ENCODE data around the gene ANKS1B.

ANKS1B gene

DNA sequence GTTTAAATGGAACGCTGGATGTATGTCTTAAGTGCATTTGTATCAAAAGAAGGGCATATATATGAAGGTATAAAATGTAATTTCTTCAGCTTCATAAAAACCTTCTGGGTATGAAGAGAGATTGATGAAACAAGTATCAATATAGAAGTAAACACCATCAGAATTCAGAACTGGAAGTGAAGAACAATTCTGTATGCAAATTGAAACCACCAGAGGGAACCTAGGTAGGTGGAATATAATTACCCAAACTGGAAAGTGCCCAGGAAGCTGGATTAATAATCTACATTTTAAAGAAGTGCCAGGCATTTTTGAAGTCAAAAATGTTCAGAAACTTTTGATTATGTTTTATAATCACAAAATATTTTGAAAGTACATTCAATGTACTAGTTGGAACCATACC is 673.4 kb downstream of the ANKS1B start:
- H3F3A ChIP-seq (ENCODE audit: insufficient read depth, low read length), result no peaks in the 10 kb centered on the region
- TF ChIP-seq EZH2 (IDR thresholded peaks at IDR 0.05; ENCODE audit: borderline replicate concordance, low read length), result no peak
- TF ChIP-seq, protein P1, sequence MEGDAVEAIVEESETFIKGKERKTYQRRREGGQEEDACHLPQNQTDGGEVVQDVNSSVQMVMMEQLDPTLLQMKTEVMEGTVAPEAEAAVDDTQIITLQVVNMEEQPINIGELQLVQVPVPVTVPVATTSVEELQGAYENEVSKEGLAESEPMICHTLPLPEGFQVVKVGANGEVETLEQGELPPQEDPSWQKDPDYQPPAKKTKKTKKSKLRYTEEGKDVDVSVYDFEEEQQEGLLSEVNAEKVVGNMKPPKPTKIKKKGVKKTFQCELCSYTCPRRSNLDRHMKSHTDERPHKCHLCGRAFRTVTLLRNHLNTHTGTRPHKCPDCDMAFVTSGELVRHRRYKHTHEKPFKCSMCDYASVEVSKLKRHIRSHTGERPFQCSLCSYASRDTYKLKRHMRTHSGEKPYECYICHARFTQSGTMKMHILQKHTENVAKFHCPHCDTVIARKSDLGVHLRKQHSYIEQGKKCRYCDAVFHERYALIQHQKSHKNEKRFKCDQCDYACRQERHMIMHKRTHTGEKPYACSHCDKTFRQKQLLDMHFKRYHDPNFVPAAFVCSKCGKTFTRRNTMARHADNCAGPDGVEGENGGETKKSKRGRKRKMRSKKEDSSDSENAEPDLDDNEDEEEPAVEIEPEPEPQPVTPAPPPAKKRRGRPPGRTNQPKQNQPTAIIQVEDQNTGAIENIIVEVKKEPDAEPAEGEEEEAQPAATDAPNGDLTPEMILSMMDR (IDR thresholded peaks at IDR 0.05; ENCODE audit: low read length), result no peak
- no peaks in the 10 kb centered on the region for H3K36me3 ChIP-seq (ENCODE audit: insufficient read depth, low read length)
- H3K9me2 ChIP-seq (ENCODE audit: low read depth, low read length), result no peaks in the 10 kb centered on the region
- H3K4me2 ChIP-seq (ENCODE audit: low read length), result no peak overlapping the region
- no peaks in the 10 kb centered on the region for H3K27me3 ChIP-seq (ENCODE audit: insufficient read depth, low read length)
- no peaks in the 10 kb centered on the region for H3K4me1 ChIP-seq (ENCODE audit: insufficient read depth, low read length, severe bottlenecking)
- no peaks in the 10 kb centered on the region for H3K9me3 ChIP-seq (ENCODE audit: low read length)
- H3K4me3 ChIP-seq (ENCODE audit: low read depth, low read length, poor library complexity, severe bottlenecking), result no peak overlapping the region
- H4K20me1 ChIP-seq (ENCODE audit: insufficient read depth, low read length), result no peaks in the 10 kb centered on the region
- H3K9ac ChIP-seq (ENCODE audit: low read length), result no peak overlapping the region
- no peak overlapping the region for H3K27ac ChIP-seq (ENCODE audit: low read depth, low read length, poor library complexity, severe bottlenecking)
- H3K79me2 ChIP-seq (ENCODE audit: insufficient read depth, low read length), result no peaks in the 10 kb centered on the region
- no peak overlapping the region for H2AFZ ChIP-seq (ENCODE audit: low read length)

DNA sequence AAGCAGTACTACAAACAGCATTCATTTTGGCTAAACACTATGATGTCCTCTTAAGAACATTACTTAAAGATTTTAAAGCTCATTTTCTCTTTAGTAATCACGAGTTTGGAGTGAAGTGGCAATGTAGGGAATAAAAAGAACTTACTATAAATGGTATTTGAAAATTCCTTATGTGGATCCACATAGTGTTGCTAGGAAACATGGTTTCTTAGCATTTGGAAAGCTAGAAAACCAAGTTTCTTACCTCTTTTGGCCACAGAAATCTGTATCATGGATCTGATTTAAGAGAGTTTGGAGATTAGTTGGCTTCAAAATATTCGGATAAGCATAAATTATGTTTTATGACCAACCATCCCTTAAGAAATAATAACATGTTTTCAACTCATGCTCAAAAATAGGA is 674.9 kb downstream of the ANKS1B start:
- no peaks in the 10 kb centered on the region for H3K79me2 ChIP-seq (ENCODE audit: insufficient read depth, low read length)
- H2AFZ ChIP-seq (ENCODE audit: low read length), result no peak overlapping the region
- H3K36me3 ChIP-seq (ENCODE audit: insufficient read depth, low read length), result no peaks in the 10 kb centered on the region
- no peaks in the 10 kb centered on the region for H3K27me3 ChIP-seq (ENCODE audit: insufficient read depth, low read length)
- H3K4me1 ChIP-seq (ENCODE audit: insufficient read depth, low read length, severe bottlenecking), result no peaks in the 10 kb centered on the region
- TF ChIP-seq, protein P1 (IDR thresholded peaks at IDR 0.05; ENCODE audit: low read length), result no peak
- TF ChIP-seq EZH2 (IDR thresholded peaks at IDR 0.05; ENCODE audit: borderline replicate concordance, low read length), result no peak
- no peaks in the 10 kb centered on the region for H3K9me2 ChIP-seq (ENCODE audit: low read depth, low read length)
- no peak overlapping the region for H3K4me2 ChIP-seq (ENCODE audit: low read length)
- H4K20me1 ChIP-seq (ENCODE audit: insufficient read depth, low read length), result no peaks in the 10 kb centered on the region
- H3K9ac ChIP-seq (ENCODE audit: low read length), result no peak overlapping the region
- H3K4me3 ChIP-seq (ENCODE audit: low read depth, low read length, poor library complexity, severe bottlenecking), result no peak overlapping the region
- H3K27ac ChIP-seq (ENCODE audit: low read depth, low read length, poor library complexity, severe bottlenecking), result no peak overlapping the region
- H3K9me3 ChIP-seq (ENCODE audit: low read length), result no peaks in the 10 kb centered on the region
- H3F3A ChIP-seq (ENCODE audit: insufficient read depth, low read length), result no peaks in the 10 kb centered on the region

DNA sequence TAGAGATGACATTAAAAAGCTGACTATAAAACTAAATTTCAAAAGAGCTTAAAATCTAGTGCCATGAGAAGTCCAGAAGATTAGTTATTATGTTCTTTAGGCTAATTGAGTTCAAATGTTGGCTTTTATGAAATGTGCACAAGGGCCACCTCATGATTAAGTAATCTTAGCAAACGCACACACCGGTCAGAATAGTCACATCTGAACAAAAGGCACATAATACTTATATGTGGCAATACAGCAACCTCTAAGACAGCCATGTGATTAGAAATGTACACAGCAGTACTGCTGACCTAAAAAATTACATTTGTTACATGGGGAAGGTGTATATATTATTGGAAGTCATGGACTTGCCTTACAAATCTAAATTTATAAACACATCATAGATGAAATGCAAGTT is 681.9 kb downstream of the ANKS1B start:
- no peak overlapping the region for H3K4me2 ChIP-seq (ENCODE audit: low read length)
- H3K27ac ChIP-seq (ENCODE audit: low read depth, low read length, poor library complexity, severe bottlenecking), result no peak overlapping the region
- H3F3A ChIP-seq (ENCODE audit: insufficient read depth, low read length), result no peaks in the 10 kb centered on the region
- TF ChIP-seq, protein P1 (IDR thresholded peaks at IDR 0.05; ENCODE audit: low read length), result no peak
- no peak for TF ChIP-seq EZH2 (IDR thresholded peaks at IDR 0.05; ENCODE audit: borderline replicate concordance, low read length)
- H3K9me3 ChIP-seq (ENCODE audit: low read length), result no peaks in the 10 kb centered on the region
- H3K9me2 ChIP-seq (ENCODE audit: low read depth, low read length), result no peaks in the 10 kb centered on the region
- H4K20me1 ChIP-seq (ENCODE audit: insufficient read depth, low read length), result no peaks in the 10 kb centered on the region
- H3K79me2 ChIP-seq (ENCODE audit: insufficient read depth, low read length), result no peaks in the 10 kb centered on the region
- H3K4me3 ChIP-seq (ENCODE audit: low read depth, low read length, poor library complexity, severe bottlenecking), result no peak overlapping the region
- H3K4me1 ChIP-seq (ENCODE audit: insufficient read depth, low read length, severe bottlenecking), result no peaks in the 10 kb centered on the region
- H3K9ac ChIP-seq (ENCODE audit: low read length), result no peak overlapping the region
- H3K36me3 ChIP-seq (ENCODE audit: insufficient read depth, low read length), result no peaks in the 10 kb centered on the region
- H3K27me3 ChIP-seq (ENCODE audit: insufficient read depth, low read length), result no peaks in the 10 kb centered on the region
- no peak overlapping the region for H2AFZ ChIP-seq (ENCODE audit: low read length)

All from OCI-LY1 (cell line).